GM12864 (cell line): ENCODE results near the gene ITGA7.

ENCODE experiments used
- DNase-seq: peaks from one replicate; pipeline ENCODE4 v3.0.0-alpha.2; 2011; ENCODE audit warnings: low read depth
- H3K4me3 ChIP-seq: 2 replicates; pipeline ENCODE4 v1.5.1; 2011; ENCODE audit warnings: mild to moderate bottlenecking, low read depth, low read length, control low read depth
- CTCF ChIP-seq: IDR thresholded peaks from 2 replicates; pipeline ENCODE4 v1.5.1; 2011; ENCODE audit warnings: low read depth, mild to moderate bottlenecking, moderate library complexity, low read length, control low read depth, inconsistent platforms; ENCODE audit errors: missing control alignments

The ITGA7 gene

GRCh38 chr12:55733021-55733555 is 25.4 kb upstream of the ITGA7 start:
- no peak for TF ChIP-seq CTCF
- no peak overlapping the region for H3K4me3 ChIP-seq
- no peak for DNase-seq

- no peak for DNase-seq
- H3K4me3 ChIP-seq = no peak overlapping the region
- TF ChIP-seq CTCF = no peak
Observed at GRCh38 chr12:55732288-55732687, 24.6 kb upstream of the ITGA7 start.

GRCh38 chr12:55729819-55730818 is 22.4 kb upstream of the ITGA7 start:
- no peak for DNase-seq
- TF ChIP-seq CTCF = peak; percentile 8

GRCh38 chr12:55728939-55729818 is 21.5 kb upstream of the ITGA7 start, which contains the start of gene CD63:
Gene CD63, minus strand, starts transcription at chr12:55729009. Its CDS starts 668 bp downstream, at chr12:55728341.
- peak within 1 kb of the TSS; percentile 75 for H3K4me3 ChIP-seq
- DNase-seq = no peak
- no peak for TF ChIP-seq CTCF

More at GRCh38 chr12:55729819-55730818, 22.4 kb upstream of the ITGA7 start:
- peak overlapping the region; percentile 75 for H3K4me3 ChIP-seq

DNA sequence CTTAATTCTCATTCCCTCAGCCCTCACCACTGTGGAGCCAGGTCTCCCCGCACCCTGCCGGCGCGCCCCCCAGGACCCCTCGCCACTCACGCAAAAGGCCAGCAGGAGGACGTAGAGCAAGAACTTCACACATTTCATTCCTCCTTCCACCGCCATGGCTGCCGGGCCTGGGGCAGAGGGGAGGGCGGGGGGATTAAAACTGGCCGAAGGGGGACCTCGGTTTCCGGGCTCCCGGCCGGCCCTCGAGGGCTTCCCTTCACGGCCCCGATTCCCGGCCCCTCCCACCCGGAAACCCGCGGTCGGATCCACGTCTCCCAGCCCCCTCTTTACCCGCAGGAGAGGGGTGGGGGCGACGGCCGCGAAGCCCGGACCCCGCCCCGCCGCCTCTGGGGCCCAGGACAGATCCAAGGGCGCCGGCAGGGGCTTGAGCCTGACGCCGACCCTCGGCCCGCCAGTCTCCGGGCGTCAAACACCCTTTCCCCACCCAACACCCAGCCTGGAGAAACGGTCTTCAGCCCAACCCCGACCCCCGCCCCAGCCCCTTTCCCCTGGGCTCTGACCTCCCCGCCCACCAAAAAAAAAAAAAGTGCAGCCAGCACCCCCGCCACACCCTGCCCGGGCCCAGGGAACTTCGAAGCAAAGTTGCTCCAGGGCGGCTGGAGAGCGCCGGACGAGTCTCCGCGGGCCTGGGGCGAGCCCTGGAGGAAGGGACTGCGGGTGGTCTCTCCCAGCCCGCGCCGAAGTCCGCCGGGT is 20.7 kb upstream of the ITGA7 start:
- peak overlapping the region; percentile 75 for H3K4me3 ChIP-seq
- no peak for DNase-seq
- no peak for TF ChIP-seq CTCF

DNA sequence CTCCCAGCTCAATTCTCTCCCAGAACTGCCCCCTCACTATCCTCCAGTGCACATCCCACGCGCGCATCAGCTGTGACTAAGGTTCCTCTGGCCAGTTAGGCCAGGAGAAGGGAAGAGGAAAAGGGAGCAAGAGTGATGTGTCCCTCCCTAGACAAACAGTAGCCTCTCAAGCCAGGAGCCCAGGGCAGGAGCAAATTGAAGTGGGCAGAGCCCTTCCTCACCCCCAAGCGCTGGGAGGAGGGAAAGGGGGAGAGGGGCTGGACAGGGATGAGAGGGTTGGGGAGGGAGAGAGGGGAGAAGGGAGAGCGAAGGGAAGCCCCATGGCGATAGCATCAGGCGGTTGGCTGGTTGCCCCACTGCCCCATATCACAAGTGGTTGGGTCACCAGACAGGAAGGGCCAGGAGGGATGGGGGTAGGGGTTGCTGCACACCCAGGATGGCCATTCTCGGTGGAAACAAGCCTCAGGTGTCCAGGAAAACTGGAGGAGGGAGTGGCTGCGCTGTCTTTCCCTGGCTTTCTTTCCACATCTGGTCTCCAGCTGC is 20.0 kb upstream of the ITGA7 start:
- DNase-seq = no peak
- TF ChIP-seq CTCF = no peak
- peak overlapping the region; percentile 75 for H3K4me3 ChIP-seq
